HL-60 (cell line): ENCODE data around the gene AQP10.

Experiments used
- DNase-seq, 2 experiments: peaks; one replicate each; pipeline ENCODE4 v3.0.0-alpha.2; 2010 to 2020; ENCODE audit warnings: low read depth in 1 of 2, low spot score in 1 of 2
- H3K27ac ChIP-seq: fragments of 250-450 bp; sonication (Bioruptor Pico); replicated peaks from 2 replicates; pipeline ENCODE4 v1.5.1; 2020; ENCODE audit warnings: mild to moderate bottlenecking, moderate library complexity
- H3K27me3 ChIP-seq: fragments of 250-450 bp; sonication (Bioruptor Pico); 2 replicates; pipeline ENCODE4 v1.5.1; 2021; ENCODE audit warnings: mild to moderate bottlenecking, moderate library complexity; ENCODE audit not compliant: insufficient read depth, poor library complexity, severe bottlenecking
- H3K4me3 ChIP-seq: replicated peaks from 2 replicates; pipeline ENCODE4 v1.5.1; 2011; ENCODE audit warnings: mild to moderate bottlenecking, control low read depth, low read length; ENCODE audit not compliant: insufficient read depth
- CTCF ChIP-seq: IDR thresholded peaks from one replicate; pipeline ENCODE4 v1.5.1; 2011; ENCODE audit warnings: low read length, control low read depth, inconsistent platforms; ENCODE audit not compliant: insufficient read depth
- GABPA ChIP-seq: IDR thresholded peaks from 2 replicates; pipeline ENCODE4 v1.6.1; 2012; ENCODE audit warnings: low read depth
- POLR2AphosphoS5 ChIP-seq: IDR thresholded peaks from 2 replicates; pipeline ENCODE4 v1.6.1; 2012; ENCODE audit warnings: low read depth
- SPI1 ChIP-seq: IDR thresholded peaks from 2 replicates; pipeline ENCODE4 v1.6.1; 2012; ENCODE audit warnings: low read depth, mild to moderate bottlenecking, borderline replicate concordance
- TF ChIP-seq, protein P1 (sequence below): IDR thresholded peaks from 2 replicates; pipeline ENCODE4 v1.6.1; 2012; ENCODE audit warnings: low read depth; ENCODE audit not compliant: insufficient replicate concordance

AQP10 gene

DNA sequence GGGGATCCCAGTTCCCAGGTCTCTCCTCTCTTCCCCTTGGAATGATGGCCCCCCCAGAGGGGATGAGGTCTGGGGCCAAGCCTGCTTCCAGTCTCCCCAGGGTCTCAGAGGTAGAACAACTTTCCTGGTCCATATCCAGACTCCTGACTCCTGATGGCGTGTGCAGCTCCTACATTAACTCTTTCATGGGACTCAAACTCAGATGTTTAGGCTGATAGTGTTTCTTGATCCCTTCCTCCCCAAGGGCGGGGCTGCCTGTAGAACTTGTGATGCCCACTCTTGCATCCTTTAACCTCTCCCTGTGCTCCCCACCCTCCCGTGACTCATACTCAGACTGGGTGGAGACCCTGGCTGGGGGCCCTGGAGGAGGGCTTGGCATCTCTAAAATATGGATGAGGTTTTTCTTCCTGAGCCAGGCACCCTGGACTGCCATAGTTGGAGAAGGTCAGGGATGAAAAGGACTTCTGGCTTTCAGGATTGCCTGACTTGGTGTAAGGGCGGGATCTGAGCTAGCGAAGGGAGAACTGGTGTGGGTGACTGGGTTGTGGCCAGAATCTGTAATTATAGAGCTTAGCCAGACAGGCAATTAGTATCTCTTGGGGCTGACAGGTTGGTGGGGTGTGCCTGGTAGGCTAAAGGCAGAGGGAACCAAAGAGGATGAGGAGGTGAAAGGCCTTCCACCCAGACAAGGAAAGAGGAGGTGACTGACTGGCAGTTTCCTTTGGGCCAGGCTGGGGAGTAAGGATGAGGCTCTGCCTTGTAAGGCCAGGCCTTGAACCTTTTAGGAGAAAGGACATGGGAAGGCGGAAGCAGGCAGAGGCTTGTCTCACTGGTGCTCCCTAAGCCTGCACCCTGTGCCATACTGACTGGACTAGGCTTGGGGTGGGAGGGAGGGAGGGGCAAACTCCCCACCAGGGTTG lies 5.9 kb downstream of the AQP10 start:
- no peak overlapping the region for H3K4me3 ChIP-seq
- TF ChIP-seq CTCF (no peak), POLR2AphosphoS5 (no peak), SPI1 (no peak)
- TF ChIP-seq, protein P1, sequence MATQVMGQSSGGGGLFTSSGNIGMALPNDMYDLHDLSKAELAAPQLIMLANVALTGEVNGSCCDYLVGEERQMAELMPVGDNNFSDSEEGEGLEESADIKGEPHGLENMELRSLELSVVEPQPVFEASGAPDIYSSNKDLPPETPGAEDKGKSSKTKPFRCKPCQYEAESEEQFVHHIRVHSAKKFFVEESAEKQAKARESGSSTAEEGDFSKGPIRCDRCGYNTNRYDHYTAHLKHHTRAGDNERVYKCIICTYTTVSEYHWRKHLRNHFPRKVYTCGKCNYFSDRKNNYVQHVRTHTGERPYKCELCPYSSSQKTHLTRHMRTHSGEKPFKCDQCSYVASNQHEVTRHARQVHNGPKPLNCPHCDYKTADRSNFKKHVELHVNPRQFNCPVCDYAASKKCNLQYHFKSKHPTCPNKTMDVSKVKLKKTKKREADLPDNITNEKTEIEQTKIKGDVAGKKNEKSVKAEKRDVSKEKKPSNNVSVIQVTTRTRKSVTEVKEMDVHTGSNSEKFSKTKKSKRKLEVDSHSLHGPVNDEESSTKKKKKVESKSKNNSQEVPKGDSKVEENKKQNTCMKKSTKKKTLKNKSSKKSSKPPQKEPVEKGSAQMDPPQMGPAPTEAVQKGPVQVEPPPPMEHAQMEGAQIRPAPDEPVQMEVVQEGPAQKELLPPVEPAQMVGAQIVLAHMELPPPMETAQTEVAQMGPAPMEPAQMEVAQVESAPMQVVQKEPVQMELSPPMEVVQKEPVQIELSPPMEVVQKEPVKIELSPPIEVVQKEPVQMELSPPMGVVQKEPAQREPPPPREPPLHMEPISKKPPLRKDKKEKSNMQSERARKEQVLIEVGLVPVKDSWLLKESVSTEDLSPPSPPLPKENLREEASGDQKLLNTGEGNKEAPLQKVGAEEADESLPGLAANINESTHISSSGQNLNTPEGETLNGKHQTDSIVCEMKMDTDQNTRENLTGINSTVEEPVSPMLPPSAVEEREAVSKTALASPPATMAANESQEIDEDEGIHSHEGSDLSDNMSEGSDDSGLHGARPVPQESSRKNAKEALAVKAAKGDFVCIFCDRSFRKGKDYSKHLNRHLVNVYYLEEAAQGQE: no peak
- H3K27ac ChIP-seq: no peak overlapping the region
- DNase-seq: no peak
- H3K27me3 ChIP-seq: peaks cover 46% of the 10 kb centered on the region

GRCh38 chr1:154327466-154328317 lies 6.8 kb downstream of the AQP10 start:
- H3K27ac ChIP-seq: no peak overlapping the region
- peak overlapping the region; percentile 30 for H3K4me3 ChIP-seq
- peak in 1 of 2 experiments; percentile 25 for DNase-seq
- H3K27me3 ChIP-seq: peaks cover 44% of the 10 kb centered on the region
- TF ChIP-seq POLR2AphosphoS5 (no peak), SPI1 (peak; percentile 86), GABPA (no peak), CTCF (no peak)

GRCh38 chr1:154328318-154329151 lies 7.6 kb downstream of the AQP10 start:
- no peak overlapping the region for H3K27ac ChIP-seq
- H3K4me3 ChIP-seq: peak overlapping the region; percentile 30
- DNase-seq: peak; percentile 39 to 71
- peaks cover 44% of the 10 kb centered on the region for H3K27me3 ChIP-seq
- TF ChIP-seq POLR2AphosphoS5 (no peak), SPI1 (no peak), CTCF (no peak), GABPA (no peak)
- TF ChIP-seq, protein P1: no peak
